GM18507 (cell line): ENCODE measurements around the gene FGF18.
"Not testable (repeated sequence)": the region's sequence is repeated elsewhere in the genome, so short reads cannot be mapped to it uniquely, and the experiment has no call there.

ENCODE experiments used
- DNase-seq: peaks from one replicate; pipeline ENCODE4 v3.0.0; 2011; ENCODE audit warnings: low read depth; ENCODE audit not compliant: insufficient read length; ENCODE audit errors: extremely low spot score
- FAIRE-seq: peaks from 2 replicates; lab custom pipeline; 2011; peaks lifted over from hg19 to GRCh38; lab: Jason Lieb, UNC

FGF18 gene

DNA sequence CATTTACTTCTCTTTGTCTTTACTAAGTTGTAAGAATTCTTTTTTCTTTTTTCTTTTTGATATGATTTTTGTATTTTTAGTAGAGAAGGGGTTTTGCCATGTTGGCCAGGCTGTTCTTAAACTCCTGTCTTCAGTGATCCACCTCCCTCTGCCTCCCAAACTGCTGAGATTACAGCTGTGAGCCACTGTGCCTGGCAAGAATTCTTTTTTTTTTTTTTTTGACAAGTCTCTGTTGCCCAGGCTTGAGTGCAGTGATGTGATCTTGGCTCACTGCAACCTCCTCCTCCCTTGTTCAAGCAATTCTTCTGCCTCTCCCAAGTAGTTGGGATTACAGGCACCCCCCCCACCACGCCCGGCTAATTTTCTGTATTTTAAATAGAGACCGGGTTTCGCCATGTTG is 21.8 kb upstream of the FGF18 start:
- no peak for FAIRE-seq
- DNase-seq = no peak

DNA sequence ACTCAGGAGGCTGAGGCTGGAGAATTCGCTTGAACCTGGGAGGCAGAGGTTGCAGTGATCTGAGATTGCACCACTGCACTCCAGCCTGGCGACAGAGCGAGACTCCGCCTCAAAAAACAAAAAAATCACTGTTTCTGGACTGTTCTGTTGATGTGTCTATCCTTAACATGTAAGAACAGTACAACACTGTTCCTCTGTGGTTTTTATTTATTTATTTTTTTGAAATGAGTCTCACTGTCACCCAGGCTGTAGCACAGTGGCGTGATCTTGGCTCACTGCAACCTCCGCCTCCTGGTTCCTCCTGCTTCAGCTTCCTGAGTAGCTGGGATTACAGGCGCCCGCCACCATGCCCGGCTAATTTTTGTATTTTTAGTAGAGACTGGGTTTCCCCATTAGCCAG is 20.8 kb upstream of the FGF18 start:
- FAIRE-seq = not testable (repeated sequence)

DNA sequence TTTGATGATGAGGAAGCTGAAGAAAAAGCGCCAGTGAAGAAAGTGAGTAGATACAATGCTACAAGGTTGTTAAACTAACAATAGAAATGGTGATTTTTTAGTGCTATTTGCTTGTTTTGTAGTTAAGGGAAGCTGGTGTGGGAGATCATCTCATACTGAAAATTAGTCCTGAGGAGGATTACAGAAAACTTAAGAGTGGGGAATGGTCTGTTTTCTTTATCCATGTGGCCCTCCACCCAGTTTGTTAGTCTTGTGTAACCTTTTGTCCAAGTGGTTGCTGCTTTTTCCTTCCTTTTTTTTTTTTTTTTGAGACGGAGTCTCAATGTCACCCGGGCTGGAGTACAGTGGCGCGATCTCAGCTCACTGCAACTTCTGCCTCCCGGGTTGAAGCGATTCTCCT is 19.3 kb upstream of the FGF18 start:
- FAIRE-seq (no peak), DNase-seq (no peak)

More for the DNA sequence above, 20.8 kb upstream of the FGF18 start:
- not testable (repeated sequence) for DNase-seq

DNA sequence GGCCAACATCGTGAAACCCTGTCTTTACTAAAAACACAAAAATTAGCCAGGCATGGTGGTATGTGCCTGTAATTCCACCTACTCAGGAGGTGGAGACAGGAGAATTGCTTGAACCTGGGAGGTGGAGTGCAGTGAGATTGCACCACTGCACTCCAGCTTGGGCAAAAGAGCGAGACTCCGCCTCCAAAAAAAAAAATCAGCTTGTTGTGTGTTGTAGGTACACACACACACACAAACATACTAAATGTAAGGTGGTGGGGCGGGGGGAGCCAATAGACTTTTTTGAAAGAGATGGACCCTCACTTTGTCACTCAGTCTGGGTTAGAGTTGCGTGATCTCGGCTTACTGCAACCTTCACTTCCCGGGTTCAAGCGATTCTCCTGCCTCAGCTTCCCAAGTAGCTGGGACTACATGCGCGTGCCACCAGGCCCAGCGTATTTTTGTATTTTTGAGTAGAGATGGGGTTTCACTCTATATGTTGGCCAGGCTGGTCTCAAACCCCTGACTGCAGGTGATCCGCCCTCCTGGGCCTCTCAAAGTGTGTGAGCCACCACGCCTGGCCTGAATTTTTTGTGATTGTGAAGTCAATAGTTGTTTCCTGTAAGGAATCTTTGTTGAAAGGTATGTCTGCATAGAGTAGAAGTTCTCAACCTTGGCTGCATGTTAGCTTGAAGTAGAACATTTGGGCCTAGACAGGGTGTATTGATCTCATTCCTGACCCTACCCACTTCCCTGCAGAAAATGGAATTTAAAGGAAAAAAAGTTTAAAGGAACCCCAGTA is 18.1 kb upstream of the FGF18 start:
- no peak for DNase-seq
- no peak for FAIRE-seq

DNA sequence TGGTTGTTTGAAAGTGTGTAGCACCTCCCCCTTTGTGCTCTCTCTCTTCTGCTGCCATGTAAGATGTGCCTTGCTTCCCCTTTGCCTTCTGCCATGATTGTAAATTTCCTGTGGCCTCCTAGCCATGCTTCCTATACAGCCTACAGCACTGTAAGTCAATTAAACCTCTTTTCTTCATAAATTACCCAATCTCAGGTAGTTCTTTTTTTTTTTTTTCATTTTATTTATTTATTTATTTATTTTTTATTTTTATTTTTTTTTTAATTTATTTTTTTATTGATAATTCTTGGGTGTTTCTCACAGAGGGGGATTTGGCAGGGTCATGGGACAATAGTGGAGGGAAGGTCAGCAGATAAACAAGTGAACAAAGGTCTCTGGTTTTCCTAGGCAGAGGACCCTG is 16.7 kb upstream of the FGF18 start:
- not testable (repeated sequence) for FAIRE-seq

DNA sequence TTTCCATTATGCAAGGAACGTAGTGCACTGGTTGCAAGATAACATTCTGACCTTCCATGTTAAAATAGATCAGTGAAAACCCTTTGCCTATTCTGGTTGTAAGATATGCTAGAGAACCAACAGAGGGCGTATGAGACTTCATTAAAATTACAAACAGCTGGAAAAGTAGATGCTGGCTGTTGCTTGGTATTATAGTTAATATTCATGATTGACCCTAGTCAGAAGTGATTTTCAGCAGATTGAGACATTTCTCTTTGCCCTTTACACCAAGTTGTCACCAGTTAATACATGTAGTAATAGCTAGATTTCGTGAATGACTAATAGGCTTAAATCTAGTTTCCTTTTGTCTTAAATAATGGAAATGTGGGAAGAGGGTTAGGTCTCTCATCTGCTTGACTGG is 13.8 kb upstream of the FGF18 start:
- FAIRE-seq (no peak), DNase-seq (no peak)

More for the DNA sequence above, 16.7 kb upstream of the FGF18 start:
- DNase-seq = not testable (repeated sequence)

DNA sequence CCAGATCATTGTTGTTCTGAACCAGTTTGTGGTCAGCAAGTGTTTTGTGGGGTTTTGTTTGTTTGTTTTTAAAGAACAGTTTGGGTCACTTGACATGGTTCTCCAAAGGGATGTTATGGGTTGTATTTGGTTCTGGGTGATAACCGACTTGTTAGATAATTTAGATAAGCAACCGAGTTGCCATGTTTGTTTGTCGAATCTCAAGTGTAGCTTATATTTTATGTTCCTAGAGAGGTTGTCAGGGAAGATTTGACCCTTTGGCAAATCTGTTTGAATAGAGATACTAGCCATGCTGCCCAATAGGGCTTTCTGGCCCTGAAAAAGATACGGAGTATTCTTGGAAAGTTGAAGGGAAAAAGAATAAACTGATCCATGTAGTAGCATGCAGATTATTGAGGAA is 12.2 kb upstream of the FGF18 start:
- no peak for FAIRE-seq

DNA sequence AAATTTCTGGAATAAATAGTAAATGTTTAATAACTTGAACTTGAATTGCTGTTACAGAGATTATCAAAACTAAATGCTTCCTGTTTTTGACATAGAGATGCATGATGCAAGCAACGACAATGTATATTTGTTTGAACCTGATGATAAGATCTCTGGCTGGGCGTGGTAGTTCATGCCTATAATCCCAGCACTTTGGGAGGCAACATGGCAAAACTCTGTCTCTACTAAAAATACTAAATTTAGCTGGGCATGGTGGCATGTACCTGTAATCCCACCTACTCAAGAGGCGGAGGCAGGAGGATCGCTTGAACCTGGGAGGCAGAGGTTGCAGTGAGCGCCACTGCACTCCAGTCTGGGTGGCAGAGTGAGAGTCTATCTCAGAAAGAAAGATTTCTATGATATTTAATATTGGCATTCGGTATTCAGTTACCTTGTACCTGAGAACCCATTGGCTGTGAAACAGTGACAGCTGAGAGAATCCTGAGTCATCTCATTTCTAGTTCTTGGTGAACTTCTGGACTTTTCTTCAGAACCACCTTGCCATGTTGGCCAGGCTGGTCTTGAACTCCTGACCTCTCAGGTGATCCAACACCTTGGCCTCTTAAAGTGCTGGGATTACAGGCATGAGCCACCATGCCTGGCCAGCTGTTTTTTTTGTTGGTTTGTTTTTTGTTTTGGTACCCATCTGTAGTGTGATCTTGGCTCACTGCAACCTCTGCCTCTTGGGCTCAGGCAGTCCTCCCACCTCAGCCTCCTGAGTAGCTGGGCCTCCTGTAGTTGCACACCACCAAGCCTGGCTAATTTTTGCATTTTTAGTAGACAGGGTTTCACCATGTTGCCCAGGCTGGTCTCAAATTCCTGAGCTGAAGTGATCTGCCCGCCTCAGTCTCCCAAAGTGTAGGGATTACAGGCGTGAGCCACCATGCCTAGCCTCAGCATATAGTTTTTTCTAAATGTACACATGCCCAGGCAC is 10.0 kb upstream of the FGF18 start:
- FAIRE-seq (no peak), DNase-seq (no peak)

More for the DNA sequence above, 12.2 kb upstream of the FGF18 start:
- DNase-seq = no peak

DNA sequence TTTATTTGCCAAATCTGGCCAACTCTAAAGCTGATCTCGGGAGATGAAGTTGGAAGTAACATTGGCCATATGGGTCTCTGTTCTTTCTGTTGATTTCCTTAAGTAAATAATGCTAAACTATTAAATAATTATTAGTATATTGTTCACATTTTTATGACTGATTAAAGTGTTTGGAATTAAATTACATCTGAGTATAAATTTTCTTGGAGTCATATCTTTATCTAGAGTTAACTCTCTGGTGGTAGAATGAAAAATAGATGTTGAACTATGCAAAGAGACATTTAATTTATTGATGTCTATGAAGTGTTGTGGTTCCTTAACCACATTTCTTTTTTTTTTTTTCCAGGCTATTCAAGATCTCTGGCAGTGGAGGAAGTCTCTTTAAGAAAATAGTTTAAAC is 9.3 kb upstream of the FGF18 start:
- no peak for FAIRE-seq
- no peak for DNase-seq

DNA sequence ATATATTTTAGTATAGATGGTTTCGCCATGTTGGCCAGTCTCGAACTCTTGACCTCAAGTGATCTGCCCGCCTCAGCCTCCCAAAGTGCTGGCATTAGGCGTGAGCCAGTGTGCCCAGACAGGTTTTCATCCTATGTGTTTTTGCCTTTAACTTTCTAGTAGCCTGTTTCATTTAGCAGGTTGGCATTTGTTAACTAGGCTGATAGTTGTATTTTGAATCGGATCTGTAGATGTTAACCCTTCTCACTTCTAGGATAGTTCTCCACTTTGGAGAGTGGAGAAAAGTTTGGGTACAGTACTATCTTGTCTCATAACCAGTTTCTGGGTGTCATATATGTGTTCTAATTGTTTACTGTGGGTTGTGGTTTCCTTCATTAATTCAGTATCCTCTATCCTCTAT is 7.3 kb upstream of the FGF18 start:
- DNase-seq (no peak), FAIRE-seq (no peak)

DNA sequence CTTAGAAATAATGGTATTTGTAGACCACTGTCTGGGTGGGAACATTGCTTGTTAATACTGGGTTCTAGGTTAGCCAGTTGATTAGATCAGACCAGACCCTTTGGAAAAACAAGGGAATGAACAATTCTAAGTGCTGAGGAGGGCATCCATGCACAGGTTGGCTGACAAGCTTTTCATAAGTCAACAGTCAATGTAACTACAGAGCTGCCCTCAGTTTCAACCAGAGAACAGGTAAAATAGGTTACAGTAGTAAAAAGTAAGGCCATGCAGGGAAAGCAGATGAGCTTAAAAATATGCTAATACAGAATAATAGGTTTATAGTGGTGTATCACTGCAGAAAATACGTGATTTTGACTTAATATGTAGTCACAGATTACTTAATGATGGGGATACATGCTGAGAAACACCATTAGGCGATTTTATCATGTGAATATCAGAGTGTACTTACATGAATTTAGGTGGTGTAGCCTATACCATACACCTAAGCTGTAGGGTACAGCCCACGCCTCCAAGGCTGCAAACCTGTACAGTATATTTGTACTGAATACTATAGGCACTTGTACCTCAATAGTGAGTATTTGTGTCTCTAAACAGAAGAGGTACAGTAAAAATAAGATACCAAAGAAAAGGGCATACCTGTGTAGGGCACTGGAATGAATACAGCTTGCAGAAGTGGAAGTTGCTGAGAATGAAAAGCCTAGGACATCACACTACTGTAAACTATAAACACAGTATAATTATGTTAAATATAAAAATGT is 6.1 kb upstream of the FGF18 start:
- no peak for FAIRE-seq
- no peak for DNase-seq

DNA sequence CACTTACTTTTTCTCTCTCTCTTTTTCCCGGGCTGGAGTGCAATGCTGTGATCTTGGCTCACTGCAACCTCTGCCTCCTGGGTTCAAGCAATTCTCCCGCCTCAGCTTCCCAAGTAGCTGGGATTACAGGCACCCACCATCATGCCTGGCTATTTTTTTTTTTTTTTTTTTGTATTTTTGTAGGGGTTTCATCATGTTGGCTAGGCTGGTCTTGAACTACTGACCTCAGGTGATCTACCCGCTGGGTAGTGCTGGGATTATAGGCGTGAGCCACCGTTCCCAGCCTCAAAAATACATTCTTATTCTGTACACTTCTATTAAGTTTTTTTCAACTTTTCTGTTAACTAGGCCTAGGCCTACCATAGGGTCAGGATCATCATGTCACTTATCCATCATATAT is 5.5 kb upstream of the FGF18 start:
- FAIRE-seq, DNase-seq: not testable (repeated sequence)

DNA sequence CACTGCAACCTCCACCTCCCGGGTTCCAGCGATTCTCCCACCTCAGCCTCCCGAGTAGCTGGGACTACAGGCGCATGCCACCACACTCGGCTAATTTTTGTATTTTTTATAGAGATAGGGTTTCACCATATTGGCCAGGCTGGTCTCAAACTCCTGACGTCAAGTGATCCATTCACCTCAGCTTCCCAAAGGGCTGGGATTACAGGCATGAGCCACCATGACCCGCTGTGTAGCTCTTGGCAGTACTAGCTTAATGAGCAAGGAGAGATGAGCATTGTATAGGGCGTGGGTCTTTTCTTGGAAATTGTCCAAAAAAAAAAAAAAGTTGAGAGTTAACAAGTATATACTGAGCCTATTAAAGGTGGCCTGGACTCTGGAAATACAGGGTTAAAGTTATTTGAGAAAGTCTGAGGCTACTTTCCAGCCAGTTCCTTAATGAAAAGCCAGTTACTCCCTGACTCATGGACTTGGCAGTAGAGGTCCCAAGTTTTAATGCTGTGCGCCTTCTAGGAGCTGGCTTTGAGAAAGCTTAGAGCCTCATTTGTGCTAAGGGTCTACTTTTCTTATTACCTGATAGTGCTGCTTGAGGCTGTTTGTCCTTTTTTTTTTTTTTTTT is 4.2 kb upstream of the FGF18 start:
- DNase-seq (no peak), FAIRE-seq (no peak)

DNA sequence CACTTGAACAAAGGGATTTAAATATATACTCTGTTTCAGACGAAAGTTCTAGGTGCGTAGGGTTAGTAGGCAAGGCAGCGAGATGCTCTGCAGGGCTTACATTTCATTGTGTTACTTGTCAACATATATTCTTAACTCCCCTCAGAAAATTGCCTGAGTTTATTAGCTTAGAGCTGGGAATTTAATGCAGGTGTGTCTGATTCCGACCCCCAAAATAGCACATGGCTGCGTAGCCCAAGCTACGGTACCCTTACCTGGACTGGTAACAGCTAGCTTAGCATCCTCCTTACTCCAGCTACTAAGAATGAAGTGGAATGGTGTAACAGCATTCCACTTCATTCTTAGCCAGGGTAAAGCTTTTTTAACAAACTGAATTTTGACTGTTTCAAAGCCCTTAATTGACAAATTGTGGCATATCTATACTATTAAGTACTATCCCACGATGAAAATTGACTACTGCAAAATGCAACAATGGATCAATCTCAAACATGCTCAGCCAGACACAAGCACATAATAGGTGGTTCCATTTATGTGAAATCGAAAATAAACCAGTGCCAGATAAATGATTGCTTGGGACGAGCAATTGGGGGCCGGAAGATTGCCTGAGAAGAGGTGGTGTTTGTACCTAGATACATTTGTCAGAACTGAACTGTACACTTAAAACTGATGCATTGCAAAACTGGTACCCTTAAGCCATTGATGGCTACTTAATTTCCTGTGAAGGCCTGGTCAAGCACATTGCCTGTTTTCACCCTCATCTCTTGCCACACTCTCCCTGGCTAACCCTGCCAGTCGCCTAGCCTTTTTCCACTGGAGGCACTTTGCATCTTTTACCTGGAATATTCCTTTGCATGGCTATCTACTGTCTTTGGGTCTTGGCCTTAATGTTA is 3.0 kb upstream of the FGF18 start:
- DNase-seq = no peak

DNA sequence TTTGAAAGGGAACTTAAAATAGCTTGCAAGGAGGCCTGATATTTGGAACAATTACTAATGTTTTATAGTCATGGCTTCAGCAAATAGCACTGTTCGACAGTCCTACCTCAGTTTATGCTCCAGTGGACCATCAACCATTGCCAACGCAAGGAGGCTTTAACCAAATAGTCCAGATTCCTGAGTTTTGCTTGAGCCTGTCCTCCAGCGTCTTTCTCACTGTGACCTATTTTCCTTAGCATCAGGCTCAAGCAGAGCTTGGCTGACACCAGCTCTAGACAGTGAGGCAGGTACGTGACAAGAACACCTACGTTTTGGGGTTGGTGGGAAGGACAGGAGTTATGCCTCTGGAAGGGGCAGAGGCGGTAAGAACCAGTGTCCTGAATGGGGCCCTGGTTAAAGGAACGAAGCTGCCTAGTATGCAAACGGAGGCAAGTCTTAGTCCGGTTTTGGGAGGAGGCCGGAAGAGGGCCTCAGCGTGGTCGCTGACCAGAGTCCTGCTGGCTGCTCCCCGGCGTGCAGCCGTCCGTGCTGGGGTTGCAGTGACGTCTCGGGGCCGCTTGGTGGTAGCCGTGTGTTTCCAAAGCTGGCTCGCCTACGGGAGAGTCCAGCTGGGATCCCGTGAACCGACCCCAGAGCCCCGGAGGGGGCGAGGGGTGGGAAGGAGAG is 998 bp upstream of the FGF18 start:
- peak; percentile 81 for FAIRE-seq
- peak; percentile 71 for DNase-seq

More for the DNA sequence above, 3.0 kb upstream of the FGF18 start:
- FAIRE-seq = no peak

DNA sequence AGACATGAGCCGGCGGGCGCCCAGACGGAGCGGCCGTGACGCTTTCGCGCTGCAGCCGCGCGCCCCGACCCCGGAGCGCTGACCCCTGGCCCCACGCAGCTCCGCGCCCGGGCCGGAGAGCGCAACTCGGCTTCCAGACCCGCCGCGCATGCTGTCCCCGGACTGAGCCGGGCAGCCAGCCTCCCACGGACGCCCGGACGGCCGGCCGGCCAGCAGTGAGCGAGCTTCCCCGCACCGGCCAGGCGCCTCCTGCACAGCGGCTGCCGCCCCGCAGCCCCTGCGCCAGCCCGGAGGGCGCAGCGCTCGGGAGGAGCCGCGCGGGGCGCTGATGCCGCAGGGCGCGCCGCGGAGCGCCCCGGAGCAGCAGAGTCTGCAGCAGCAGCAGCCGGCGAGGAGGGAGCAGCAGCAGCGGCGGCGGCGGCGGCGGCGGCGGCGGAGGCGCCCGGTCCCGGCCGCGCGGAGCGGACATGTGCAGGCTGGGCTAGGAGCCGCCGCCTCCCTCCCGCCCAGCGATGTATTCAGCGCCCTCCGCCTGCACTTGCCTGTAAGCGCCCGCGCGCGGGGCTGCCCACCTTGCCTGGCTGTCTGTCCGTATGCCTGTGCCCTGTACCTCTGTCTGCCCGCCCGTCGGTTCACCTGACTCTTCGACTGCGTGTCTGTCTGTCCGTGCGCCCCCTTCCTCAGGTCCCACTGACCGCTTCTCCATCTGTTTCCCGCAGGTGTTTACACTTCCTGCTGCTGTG is 412 bp downstream of the FGF18 start:
- DNase-seq = peak; percentile 22

More for the DNA sequence above, 412 bp downstream of the FGF18 start:
- FAIRE-seq = no peak
